Mesothelial cell of epicardium (in vitro differentiated cells): Measurements from ENCODE around the gene IRAK4. TPM values are rescaled to one million over a fixed set of nuclear protein-coding genes. Genes with fewer than 3 reads are reported as not detected.

ENCODE experiments used
- DNase-seq, 2 experiments: peaks; one replicate each; pipeline ENCODE4 v3.0.0; 2021; ENCODE audit warnings: low spot score in 2 of 2; ENCODE audit not compliant: unreplicated experiment in 2 of 2
- H3K27ac Mint-ChIP-seq: 2 replicates; pipeline ENCODE4 v1.8.0; 2021; ENCODE audit warnings: mixed read lengths
- H3K27me3 Mint-ChIP-seq: 2 replicates; pipeline ENCODE4 v1.8.0; 2021; ENCODE audit warnings: low read depth, mixed read lengths
- H3K36me3 Mint-ChIP-seq: 2 replicates; pipeline ENCODE4 v1.8.0; 2021; ENCODE audit warnings: mixed read lengths
- H3K4me1 Mint-ChIP-seq: 2 replicates; pipeline ENCODE4 v1.8.0; 2021; ENCODE audit warnings: mixed read lengths
- H3K4me3 Mint-ChIP-seq: 2 replicates; pipeline ENCODE4 v1.8.0; 2021; ENCODE audit warnings: mild to moderate bottlenecking, moderate library complexity, mixed read lengths
- H3K9me3 Mint-ChIP-seq: 2 replicates; pipeline ENCODE4 v1.8.0; 2021; ENCODE audit warnings: mixed read lengths
- total RNA-seq: library from RNA; stranded (reverse); gene quantifications from 3 replicates; pipeline ENCODE4 v1.2.1, GENCODE V29; 2021
- TF ChIP-seq, protein P1 (sequence below): fragments of 200-600 bp; sonication (generic); IDR thresholded peaks from one replicate; pipeline ENCODE4 v1.5.0; 2021; ENCODE audit warnings: antibody characterized with exemption; ENCODE audit not compliant: unreplicated experiment

The IRAK4 gene
- 6.1 to 8.2 TPM (median 7.5 TPM) in 3 replicates for total RNA-seq

DNA sequence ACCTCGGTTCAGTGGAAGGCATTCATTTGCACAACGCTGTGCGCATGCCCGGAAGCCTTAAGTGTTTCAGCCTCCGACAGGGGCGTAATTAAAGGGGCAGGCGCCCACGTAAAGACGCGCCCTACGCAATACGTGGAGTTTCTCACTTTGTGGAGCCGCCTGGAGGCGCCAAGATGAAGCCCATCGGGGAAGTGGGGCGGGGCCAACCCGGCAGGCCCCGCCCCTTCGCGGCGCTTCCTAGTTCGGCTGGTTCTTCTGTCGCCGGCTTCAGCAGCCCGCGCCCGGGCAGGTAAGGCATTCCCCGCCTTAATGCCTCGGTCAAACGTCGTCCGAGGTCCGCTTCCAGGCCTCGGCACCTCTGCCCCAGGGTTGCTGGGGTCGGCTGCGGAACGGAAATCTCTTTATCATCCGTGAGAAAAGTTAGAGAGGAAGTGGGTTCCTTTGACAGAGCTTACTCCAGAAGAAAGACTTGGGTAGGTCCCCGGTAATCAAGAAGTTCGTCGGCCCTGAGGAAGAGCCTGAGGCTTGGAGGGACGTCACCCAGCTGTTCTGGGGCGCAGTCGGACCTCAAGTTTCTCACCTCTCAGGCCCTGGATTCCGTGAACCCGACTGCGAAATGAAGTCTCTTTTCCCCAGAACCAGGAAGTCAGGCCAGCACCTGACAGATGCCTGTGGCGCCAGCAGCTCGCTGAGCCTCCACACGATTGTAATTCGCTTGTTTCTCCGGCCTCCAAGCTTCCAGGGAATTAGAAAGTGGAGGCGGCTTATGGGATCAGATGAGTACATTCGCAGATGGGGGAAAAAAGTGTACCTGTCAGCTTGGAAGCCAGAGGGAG lies at the start of gene IRAK4, which contains the start of gene PUS7L:
TSS of gene IRAK4 (plus strand) at position 224 of the 836 bp plus-strand sequence. CDS start 9,161 bp downstream, outside the sequence.
TSS of gene PUS7L (minus strand) at position 63 of the 836 bp plus-strand sequence. CDS start 3,545 bp downstream, outside the sequence.
- DNase-seq, result peak; percentile 69 to 79
- H3K27ac Mint-ChIP-seq, result peak within 1 kb of the TSS; percentile 93
- H3K36me3 Mint-ChIP-seq, result peaks cover 6% of the 10 kb centered on the region
- TF ChIP-seq, protein P1, sequence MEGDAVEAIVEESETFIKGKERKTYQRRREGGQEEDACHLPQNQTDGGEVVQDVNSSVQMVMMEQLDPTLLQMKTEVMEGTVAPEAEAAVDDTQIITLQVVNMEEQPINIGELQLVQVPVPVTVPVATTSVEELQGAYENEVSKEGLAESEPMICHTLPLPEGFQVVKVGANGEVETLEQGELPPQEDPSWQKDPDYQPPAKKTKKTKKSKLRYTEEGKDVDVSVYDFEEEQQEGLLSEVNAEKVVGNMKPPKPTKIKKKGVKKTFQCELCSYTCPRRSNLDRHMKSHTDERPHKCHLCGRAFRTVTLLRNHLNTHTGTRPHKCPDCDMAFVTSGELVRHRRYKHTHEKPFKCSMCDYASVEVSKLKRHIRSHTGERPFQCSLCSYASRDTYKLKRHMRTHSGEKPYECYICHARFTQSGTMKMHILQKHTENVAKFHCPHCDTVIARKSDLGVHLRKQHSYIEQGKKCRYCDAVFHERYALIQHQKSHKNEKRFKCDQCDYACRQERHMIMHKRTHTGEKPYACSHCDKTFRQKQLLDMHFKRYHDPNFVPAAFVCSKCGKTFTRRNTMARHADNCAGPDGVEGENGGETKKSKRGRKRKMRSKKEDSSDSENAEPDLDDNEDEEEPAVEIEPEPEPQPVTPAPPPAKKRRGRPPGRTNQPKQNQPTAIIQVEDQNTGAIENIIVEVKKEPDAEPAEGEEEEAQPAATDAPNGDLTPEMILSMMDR, result no peak
- peaks cover 16% of the 10 kb centered on the region for H3K4me1 Mint-ChIP-seq
- H3K9me3 Mint-ChIP-seq, result no peaks in the 10 kb centered on the region
- H3K27me3 Mint-ChIP-seq, result no peaks in the 10 kb centered on the region
- peak within 1 kb of the TSS; percentile 83 for H3K4me3 Mint-ChIP-seq

DNA sequence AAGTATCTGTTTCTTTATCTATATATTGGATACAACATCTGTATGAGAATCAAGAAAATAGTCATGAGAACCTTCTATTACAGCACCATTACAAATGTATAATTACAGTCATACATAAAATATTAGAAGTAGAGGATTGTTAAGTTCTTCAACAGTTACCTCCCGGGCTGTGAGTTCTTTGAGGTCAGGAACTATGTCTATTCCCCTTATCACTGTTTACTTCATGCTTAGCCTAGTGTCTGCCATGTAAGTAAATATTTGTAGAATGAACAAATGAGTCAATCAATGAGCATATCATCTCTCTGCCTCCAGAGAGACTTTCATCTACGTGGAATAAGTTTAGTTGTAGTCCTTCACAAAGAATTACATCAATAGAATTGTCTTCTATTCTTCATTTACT lies 47.4 kb upstream of the IRAK4 start:
- no peak overlapping the region for H3K4me3 Mint-ChIP-seq
- peaks cover 2% of the 10 kb centered on the region for H3K36me3 Mint-ChIP-seq
- H3K4me1 Mint-ChIP-seq, result no peaks in the 10 kb centered on the region
- H3K27ac Mint-ChIP-seq, result no peak overlapping the region
- H3K9me3 Mint-ChIP-seq, result peaks cover 28% of the 10 kb centered on the region
- TF ChIP-seq, protein P1, result no peak
- DNase-seq, result no peak
- no peaks in the 10 kb centered on the region for H3K27me3 Mint-ChIP-seq

DNA sequence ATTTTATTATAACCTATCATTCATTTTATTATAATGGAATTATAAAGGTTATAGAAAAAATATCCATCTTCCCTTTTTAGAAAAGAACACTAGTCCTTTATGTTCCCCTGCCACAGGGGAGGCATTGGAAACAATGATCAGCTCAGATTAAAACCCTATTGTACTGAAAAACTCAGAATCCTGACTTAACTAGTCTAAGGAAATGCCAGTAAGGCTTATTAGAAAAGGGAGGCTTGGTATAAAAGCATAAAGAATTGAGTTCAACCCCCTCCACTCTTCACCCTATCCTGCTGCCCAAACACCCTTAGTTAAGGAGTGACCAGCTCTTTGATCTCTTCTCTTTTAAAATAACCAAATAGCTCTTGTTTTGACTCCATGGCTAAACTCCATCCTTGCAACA lies 36.1 kb upstream of the IRAK4 start:
- no peaks in the 10 kb centered on the region for H3K27me3 Mint-ChIP-seq
- H3K4me3 Mint-ChIP-seq, result no peak overlapping the region
- no peak for DNase-seq
- no peaks in the 10 kb centered on the region for H3K4me1 Mint-ChIP-seq
- peaks cover 6% of the 10 kb centered on the region for H3K9me3 Mint-ChIP-seq
- TF ChIP-seq, protein P1, result no peak
- no peak overlapping the region for H3K27ac Mint-ChIP-seq
- H3K36me3 Mint-ChIP-seq, result peaks cover 15% of the 10 kb centered on the region

DNA sequence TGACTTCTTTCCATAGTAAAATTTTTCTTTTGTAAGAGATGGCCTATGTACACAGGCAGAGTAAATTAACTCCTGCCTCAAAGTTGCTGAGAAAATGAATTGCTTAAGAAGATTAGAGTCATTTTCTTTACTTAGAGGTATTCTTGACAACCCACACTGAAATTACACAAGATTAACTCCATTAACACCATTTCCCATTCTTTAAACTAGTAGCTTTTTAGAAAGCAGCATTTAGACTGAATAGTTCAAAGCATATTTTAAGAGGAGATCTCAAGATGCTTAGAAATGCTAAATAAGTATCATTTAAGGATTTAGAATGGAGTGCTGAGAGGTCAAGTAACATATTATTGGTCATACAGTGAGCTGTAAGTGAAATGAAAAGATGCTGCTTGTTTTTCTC lies 35.6 kb upstream of the IRAK4 start:
- TF ChIP-seq, protein P1, result no peak
- Mint-ChIP-seq H3K36me3 (peaks cover 15% of the 10 kb centered on the region), H3K27ac (no peak overlapping the region), H3K4me3 (no peak overlapping the region), H3K9me3 (peaks cover 6% of the 10 kb centered on the region), H3K4me1 (no peaks in the 10 kb centered on the region), H3K27me3 (no peaks in the 10 kb centered on the region)
- no peak for DNase-seq

DNA sequence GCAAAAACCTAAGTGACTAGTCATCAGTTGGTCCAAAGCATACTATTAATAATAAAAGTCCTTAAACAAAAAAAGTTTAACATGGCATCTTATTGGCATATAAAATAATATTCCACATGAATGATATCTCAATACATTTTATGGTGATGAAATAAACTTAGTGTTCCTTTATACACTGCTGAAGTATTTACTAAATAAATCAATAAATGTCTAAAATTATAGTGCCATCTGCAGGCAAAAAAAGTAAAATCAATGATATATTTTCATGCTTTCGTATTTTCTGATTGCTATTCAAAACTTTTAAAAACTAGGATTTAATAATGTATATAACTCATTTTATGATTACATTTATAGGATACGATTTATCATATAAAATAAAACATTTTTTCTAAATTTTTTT lies 30.6 kb upstream of the IRAK4 start:
- Mint-ChIP-seq H3K27me3 (no peaks in the 10 kb centered on the region), H3K4me1 (no peaks in the 10 kb centered on the region), H3K4me3 (no peak overlapping the region), H3K36me3 (peaks cover 15% of the 10 kb centered on the region), H3K27ac (no peak overlapping the region), H3K9me3 (peaks cover 6% of the 10 kb centered on the region)
- TF ChIP-seq, protein P1, result peak; percentile 55
- no peak for DNase-seq
